K562 (cell line): ENCODE measurements around the gene AGL. TPM values are rescaled to one million over a fixed set of nuclear protein-coding genes. Genes with fewer than 3 reads are reported as not detected.
"Not testable (repeated sequence)": the region's sequence is repeated elsewhere in the genome, so short reads cannot be mapped to it uniquely, and the experiment has no call there.

Experiments
- ATAC-seq: fragments of 200-7000 bp; cut with Tn5 transposase; 3 replicates; pipeline ENCODE4 v1.9.1; 2020; ENCODE audit warnings: moderate library complexity
- BruUV-seq: library from RNA; stranded (reverse); fragments of 400-500 nt; replicated peaks from 2 replicates; lab custom pipeline; 2021; lab: Mats Ljungman, UMichigan
- CTCF ChIA-PET: fragments of 300-600 bp; formaldehyde crosslinking; extraction: SDS; loops from one replicate; lab custom pipeline; 2021; ENCODE audit warnings: low intra/inter-chr PET ratio; lab: Yijun Ruan, JAX
- POLR2A ChIA-PET: fragments of 300-600, 350-650 bp; sonication (Branson Sonifier 250); formaldehyde crosslinking; extraction: SDS; loops from one replicate; lab custom pipeline; 2021; ENCODE audit warnings: antibody characterized with exemption, inconsistent platforms; lab: Yijun Ruan, JAX
- DNase-seq, 4 experiments: peaks; one replicate each; pipeline versions ENCODE4 v3.0.0 to v3.0.0-alpha.2; 2011 to 2018; ENCODE audit warnings: low spot score in 3 of 4, mixed read lengths in 3 of 4; ENCODE audit errors: extremely low read depth in 1 of 4
- FAIRE-seq: peaks from 2 replicates; lab custom pipeline; 2011; peaks lifted over from hg19 to GRCh38; lab: Jason Lieb, UNC
- H2AFZ ChIP-seq: 2 replicates; pipeline ENCODE4 v1.6.0; 2011; ENCODE audit warnings: low read depth, low read length, control low read depth, inconsistent platforms
- H3K27ac ChIP-seq: fragments of 200-600 bp; 3 replicates; pipeline ENCODE4 v1.8.0; 2011; ENCODE audit warnings: low read depth, mild to moderate bottlenecking, control low read depth, inconsistent platforms, low read length, moderate library complexity, mixed read lengths; ENCODE audit errors: extremely low read depth
- H3K27me3 ChIP-seq, 2 experiments: fragments of 300-600 bp in 1 of 2; 2 replicates in 1 of 2; 3 replicates in 1 of 2; pipeline versions ENCODE4 v1.6.0 to v1.8.0; 2011; ENCODE audit warnings: inconsistent platforms in 2 of 2, low read length in 2 of 2, mild to moderate bottlenecking in 1 of 2, mixed read lengths in 1 of 2, moderate library complexity in 1 of 2; ENCODE audit not compliant: control insufficient read depth in 2 of 2, insufficient read depth in 2 of 2
- H3K36me3 ChIP-seq: fragments of 300-600 bp; 3 replicates; pipeline ENCODE4 v1.8.0; 2011; ENCODE audit warnings: mild to moderate bottlenecking, low read length, inconsistent platforms; ENCODE audit not compliant: control insufficient read depth, insufficient read depth
- H3K4me1 ChIP-seq, 2 experiments: fragments of 200-600 bp in 1 of 2; replicated peaks in 1 of 2; 2 replicates in 1 of 2; 3 replicates in 1 of 2; pipeline versions ENCODE4 v1.5.1 to v1.8.0; 2011; ENCODE audit warnings: inconsistent platforms in 2 of 2, low read length in 2 of 2, mild to moderate bottlenecking in 1 of 2, mixed read lengths in 1 of 2, moderate library complexity in 1 of 2; ENCODE audit not compliant: control insufficient read depth in 2 of 2, insufficient read depth in 2 of 2
- H3K4me2 ChIP-seq: 2 replicates; pipeline ENCODE4 v1.6.1; 2011; ENCODE audit warnings: low read length, control low read depth, inconsistent platforms, mixed read lengths; ENCODE audit not compliant: insufficient read depth
- H3K4me3 ChIP-seq: fragments of 200-600 bp; sonication (generic), shearing (Covaris generic); 2 replicates; pipeline ENCODE4 v1.5.1; 2016; ENCODE audit warnings: control low read depth, inconsistent platforms
- H3K79me2 ChIP-seq: fragments of 200-600 bp; 3 replicates; pipeline ENCODE4 v1.8.0; 2011; ENCODE audit warnings: low read length, inconsistent platforms; ENCODE audit not compliant: control insufficient read depth, insufficient read depth
- H3K9ac ChIP-seq, 2 experiments: 2 replicates each; pipeline versions ENCODE4 v1.6.0 to v1.6.1; 2011; ENCODE audit warnings: low read depth in 2 of 2, low read length in 2 of 2, control low read depth in 1 of 2, inconsistent platforms in 1 of 2, mild to moderate bottlenecking in 1 of 2, mixed read lengths in 1 of 2; ENCODE audit not compliant: insufficient read depth in 1 of 2
- H3K9me1 ChIP-seq: one replicate; pipeline ENCODE4 v1.6.0; 2011; ENCODE audit warnings: inconsistent platforms, mild to moderate bottlenecking, low read length, moderate library complexity; ENCODE audit not compliant: control insufficient read depth, insufficient read depth
- H3K9me3 ChIP-seq: replicated peaks from 2 replicates; pipeline ENCODE4 v1.5.1; 2011; ENCODE audit warnings: low read depth, low read length, inconsistent platforms; ENCODE audit not compliant: control insufficient read depth, insufficient read depth
- H4K20me1 ChIP-seq: replicated peaks from 2 replicates; pipeline ENCODE4 v1.6.1; 2011; ENCODE audit warnings: low read length, inconsistent platforms, mixed read lengths; ENCODE audit not compliant: control insufficient read depth, insufficient read depth
- HDAC2 ChIP-seq: fragments of 450-650 bp; IDR thresholded peaks from 2 replicates; pipeline ENCODE4 v1.6.1; 2016; ENCODE audit warnings: mild to moderate bottlenecking
- KDM1A ChIP-seq, 2 experiments: fragments of 450-650 bp; IDR thresholded peaks; 2 replicates each; pipeline ENCODE4 v1.6.1; 2016; ENCODE audit warnings: mild to moderate bottlenecking in 2 of 2
- MEIS2 ChIP-seq: fragments of 450-650 bp; IDR thresholded peaks from 2 replicates; pipeline ENCODE4 v1.6.1; 2014; ENCODE audit warnings: mild to moderate bottlenecking; ENCODE audit not compliant: partially characterized antibody
- SNIP1 ChIP-seq: fragments of 450-650 bp; IDR thresholded peaks from 2 replicates; pipeline ENCODE4 v1.7.1; 2017; ENCODE audit warnings: low read depth, mild to moderate bottlenecking
- ZNF146 ChIP-seq: IDR thresholded peaks from one replicate; pipeline ENCODE4 v1.6.1; 2018; ENCODE audit warnings: missing compliant biosample characterization; ENCODE audit not compliant: unreplicated experiment
- WGBS: fragments of 100-300 bp; shearing (Covaris generic); methylation state at CpG from one replicate; pipeline ENCODE4 v1.1.6; 2016; ENCODE audit warnings: low coverage, mixed read lengths; ENCODE audit not compliant: insufficient coverage; ENCODE audit errors: missing lambda C conversion rate; 5-methylcytosine and 5-hydroxymethylcytosine counted together
- in situ Hi-C: fragments of 300-500 bp; cut with MboI; formaldehyde crosslinking; loops from 4 replicates; pipeline ENCODE4 v1.15.0; 2018; ENCODE audit warnings: inconsistent platforms, mixed read lengths
- intact Hi-C: fragments of 100-400 bp; cut with micrococcal nuclease; formaldehyde crosslinking; loops from 2 replicates; pipeline ENCODE4 v1.14.2; 2022
- polyA plus RNA-seq, 8 experiments: library from polyadenylated mRNA; depleted of rRNA in 4 of 8; stranded (reverse) in 5 of 8; unstranded in 3 of 8; fragments of >200 nt; fragmentation: Nextera tagmentation in 2 of 8; fragmentation: Illumina TruSeq in 1 of 8; extraction: Ambion mirVana in 2 of 8; extraction: Trizol in 1 of 8; gene quantifications; 2 replicates each; pipeline versions ENCODE4 v1.2.1 to v1.2.3, GENCODE V29; 2011 to 2014; ENCODE audit warnings: inconsistent platforms in 1 of 8, missing spikeins in 1 of 8
- total RNA-seq, 7 experiments: library from RNA; depleted of rRNA in 6 of 7; stranded (reverse); fragments of >200 nt in 6 of 7; fragmentation: Illumina TruSeq in 2 of 7; extraction: Trizol in 2 of 7; gene quantifications; 2 replicates each; pipeline versions ENCODE4 v1.2.1 to v1.2.3, GENCODE V29; 2011 to 2021; ENCODE audit warnings: low replicate concordance in 1 of 7
- TF ChIP-seq, protein P1 (sequence below), 2 experiments: fragments of 450-650 bp in 1 of 2; sonication (generic) in 1 of 2; formaldehyde crosslinking in 1 of 2; IDR thresholded peaks in 1 of 2; conservative IDR thresholded peaks in 1 of 2; 2 replicates each; pipeline versions ENCODE4 v1.6.1 to v1.8.1; 2016 to 2023; ENCODE audit warnings: mild to moderate bottlenecking in 2 of 2, moderate library complexity in 2 of 2, inconsistent platforms in 1 of 2, missing genetic modification reagents in 1 of 2

The AGL gene
- total and polyA plus RNA-seq, 9 of the 15 experiments (the other 6 are each of a cell fraction or from before 2014, with no cell fraction given), result 6.3 to 20.4 (median 12.4) TPM

DNA sequence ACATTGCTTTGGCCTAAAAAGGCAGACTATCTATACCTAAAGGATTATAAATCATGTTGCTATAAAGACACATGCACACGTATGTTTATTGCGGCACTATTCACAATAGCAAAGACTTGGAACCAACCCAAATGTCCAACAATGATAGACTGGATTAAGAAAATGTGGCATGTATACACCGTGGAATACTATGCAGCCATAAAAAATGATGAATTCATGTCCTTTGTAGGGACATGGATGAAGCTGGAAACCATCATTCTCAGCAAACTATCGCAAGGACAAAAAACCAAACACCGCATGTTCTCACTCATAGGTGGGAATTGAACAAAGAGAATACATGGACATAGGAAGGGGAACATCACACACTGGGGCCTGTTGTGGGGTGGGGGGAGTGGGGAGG, 110.1 kb downstream of the AGL start:
- DNase-seq, FAIRE-seq, CTCF ChIA-PET, H3K79me2 ChIP-seq, H3K9me3 ChIP-seq, ATAC-seq, H3K4me2 ChIP-seq, in situ Hi-C loops, H3K4me1 ChIP-seq, H3K9ac ChIP-seq, H3K4me3 ChIP-seq, H3K9me1 ChIP-seq, H2AFZ ChIP-seq, H4K20me1 ChIP-seq, H3K27ac ChIP-seq, BruUV-seq, H3K36me3 ChIP-seq, H3K27me3 ChIP-seq, intact Hi-C loops: not testable (repeated sequence)
- TF ChIP-seq MEIS2 (peak; percentile 20), KDM1A (IDR thresholded peaks at IDR 0.05) (0 out of 4 replicates have a peak, but pooled peaks of 1 of the 2 experiments have one; percentile 30), ZNF146 (CRISPR knock-in tag) (peak; percentile 24)
- whole genome bisulfite sequencing, result 76% methylated on average over 3 of the region's 5 CpGs
- POLR2A ChIA-PET, result interaction anchor here (0.6 kb wide), 1 partner anchor 12 kb away, joined by 3 read pairs; no protein-coding TSS in a partner anchor

DNA sequence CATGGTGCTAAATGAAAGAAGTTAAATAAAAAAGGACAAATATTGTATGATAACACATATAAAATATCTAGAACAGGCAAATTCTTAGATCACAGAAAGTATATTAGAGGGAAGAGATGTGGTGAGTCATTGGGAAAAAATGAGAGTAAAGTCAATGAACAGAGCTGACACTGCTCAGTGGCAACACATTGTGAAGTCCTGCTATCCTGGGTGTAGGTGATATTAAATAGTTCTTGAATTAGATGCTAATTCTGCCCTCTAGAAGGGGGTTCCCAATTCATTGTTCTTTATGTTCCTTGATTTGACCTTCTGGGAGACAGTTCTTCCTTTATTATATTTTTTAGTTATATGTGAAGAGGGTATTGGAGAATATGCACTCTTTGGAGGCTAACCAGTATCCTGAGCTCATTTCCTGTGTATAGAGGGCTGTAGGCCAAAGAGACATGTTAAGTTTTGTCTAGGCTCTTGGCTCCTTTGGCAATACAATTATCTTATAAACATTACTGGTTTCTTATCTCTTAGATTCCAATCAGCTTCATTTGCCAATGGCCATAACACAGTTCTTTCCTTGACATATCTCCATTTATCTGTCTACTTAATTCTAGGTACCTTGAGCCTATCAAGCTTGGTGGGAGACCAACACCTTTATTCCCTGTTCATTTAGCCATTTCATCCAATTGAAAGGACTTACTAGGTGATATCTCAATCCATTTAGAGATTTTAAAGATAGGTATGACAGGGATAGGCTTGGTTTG, 113.1 kb downstream of the AGL start:
- Histone ChIP-seq H3K4me2 (no peak overlapping the region), H3K79me2 (no peaks in the 10 kb centered on the region), H4K20me1 (no peaks in the 10 kb centered on the region), H3K4me1 (peaks cover 6% of the 10 kb centered on the region in 2 experiments; a peak in 2 of 5 replicates), H3K9me1 (no peaks in the 10 kb centered on the region), H3K4me3 (no peak overlapping the region), H2AFZ (no peak overlapping the region), H3K9me3 (no peaks in the 10 kb centered on the region), H3K9ac (no peak overlapping the region), H3K36me3 (no peaks in the 10 kb centered on the region), H3K27ac (no peak overlapping the region), H3K27me3 (no peaks in the 10 kb centered on the region)
- DNase-seq (no peak), FAIRE-seq (no peak), ATAC-seq (no peak)
- in situ Hi-C loops (no loop called here), intact Hi-C loops (no loop called here)
- TF ChIP-seq HDAC2 (no peak), SNIP1 (no peak)
- TF ChIP-seq, protein P1, sequence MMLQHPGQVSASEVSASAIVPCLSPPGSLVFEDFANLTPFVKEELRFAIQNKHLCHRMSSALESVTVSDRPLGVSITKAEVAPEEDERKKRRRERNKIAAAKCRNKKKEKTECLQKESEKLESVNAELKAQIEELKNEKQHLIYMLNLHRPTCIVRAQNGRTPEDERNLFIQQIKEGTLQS (IDR thresholded peaks at IDR 0.05), result peak; percentile 30; the same call in 1 of the 2 replicates
- TF ChIP-seq, protein P1 (CRISPR knock-in tag; conservative IDR thresholded peaks at IDR 0.05), result no peak
- BruUV-seq, result no TSS peak
- ChIA-PET POLR2A (interaction anchor here (0.7 kb wide), 1 partner anchor 19 kb away, joined by 3 read pairs; no protein-coding TSS in a partner anchor), CTCF (no interaction called here)
